Measurements from ENCODE around the gene DNM1. TPM values are rescaled to one million over a fixed set of nuclear protein-coding genes. Genes with fewer than 3 reads are reported as not detected.
A peak's percentile ranks its signal among the peaks of the same experiment; 100 is the strongest.

DNM1 gene
- polyA plus RNA-seq, 3 donors: 0.05 to 4.9 (median 0.56) TPM

GRCh38 chr9:128258326-128258725 is 55.1 kb downstream of the DNM1 start:
- Mint-ChIP-seq H3K4me3 (no peak overlapping the region), H3K9me3 (no peaks in the 10 kb centered on the region), H3K4me1 (no peaks in the 10 kb centered on the region), H3K36me3 (peaks cover 56 to 74% of the 10 kb centered on the region in 2 donors), H3K27me3 (ENCODE audit: low read depth in 3 of 3) (peaks cover 0 to 1% (median 0%) of the 10 kb centered on the region in 3 donors), H3K27ac (no peak overlapping the region)
- DNase-seq: no peak
- H3K9me3 ChIP-seq (replicated peaks in 1 of 2; ENCODE audit: control insufficient read depth in 1 of 2, insufficient read depth in 1 of 2, low read length in 2 of 2): no peaks in the 10 kb centered on the region
- TF ChIP-seq CTCF (IDR thresholded peaks at IDR 0.05): no peak
- no peak overlapping the region for H2AFZ ChIP-seq (ENCODE audit: insufficient read depth, low read depth, low read length, poor library complexity, severe bottlenecking)
- no peak overlapping the region for H3K27ac ChIP-seq (ENCODE audit: low read depth in 1 of 2, low read length in 2 of 2)
- no peaks in the 10 kb centered on the region for H3K4me1 ChIP-seq (ENCODE audit: control insufficient read depth in 1 of 2, insufficient read depth in 2 of 2, low read length in 2 of 2)
- H3K4me3 ChIP-seq (replicated peaks in 1 of 3; ENCODE audit: low read depth in 2 of 3, low read length in 3 of 3): no peak overlapping the region
- H3K36me3 ChIP-seq (replicated peaks in 1 of 2; ENCODE audit: control insufficient read depth in 1 of 2, insufficient read depth in 2 of 2, low read length in 2 of 2): peaks cover 61 to 64% of the 10 kb centered on the region in 2 donors
- H4K20me1 ChIP-seq (ENCODE audit: insufficient read depth, low read length): no peaks in the 10 kb centered on the region
- WGBS (ENCODE audit: insufficient coverage): no CpG with 5 or more reads among the region's 6 CpGs
- intact Hi-C loops (cut with micrococcal nuclease): no loop called here
- H3K9ac ChIP-seq (ENCODE audit: insufficient read depth, low read length, poor library complexity, severe bottlenecking): no peak overlapping the region
- H3K79me2 ChIP-seq (ENCODE audit: insufficient read depth, low read length): no peaks in the 10 kb centered on the region
- no peak overlapping the region for H3K4me2 ChIP-seq (replicated peaks; ENCODE audit: extremely low read depth, low read length, poor library complexity, severe bottlenecking)
- no peaks in the 10 kb centered on the region for H3K27me3 ChIP-seq (ENCODE audit: control insufficient read depth in 2 of 2, insufficient read depth in 2 of 2, low read length in 2 of 2)

GRCh38 chr9:128259156-128259555 is 56.0 kb downstream of the DNM1 start:
- Mint-ChIP-seq H3K36me3 (peaks cover 58 to 78% of the 10 kb centered on the region in 2 donors), H3K4me3 (no peak overlapping the region), H3K4me1 (no peaks in the 10 kb centered on the region), H3K27ac (peak overlapping the region in 1 of 7 donors; percentile 77), H3K9me3 (no peaks in the 10 kb centered on the region), H3K27me3 (ENCODE audit: low read depth in 3 of 3) (no peaks in the 10 kb centered on the region)
- intact Hi-C loops (cut with micrococcal nuclease): no loop called here
- H3K9ac ChIP-seq (ENCODE audit: insufficient read depth, low read length, poor library complexity, severe bottlenecking): no peak overlapping the region
- 89% methylated on average over 9 of the region's 9 CpGs for WGBS (ENCODE audit: insufficient coverage)
- TF ChIP-seq CTCF (IDR thresholded peaks at IDR 0.05): no peak
- no peaks in the 10 kb centered on the region for H3K27me3 ChIP-seq (ENCODE audit: control insufficient read depth in 2 of 2, insufficient read depth in 2 of 2, low read length in 2 of 2)
- H3K79me2 ChIP-seq (ENCODE audit: insufficient read depth, low read length): no peaks in the 10 kb centered on the region
- peaks cover 61 to 64% of the 10 kb centered on the region in 2 donors for H3K36me3 ChIP-seq (replicated peaks in 1 of 2; ENCODE audit: control insufficient read depth in 1 of 2, insufficient read depth in 2 of 2, low read length in 2 of 2)
- no peaks in the 10 kb centered on the region for H3K4me1 ChIP-seq (ENCODE audit: control insufficient read depth in 1 of 2, insufficient read depth in 2 of 2, low read length in 2 of 2)
- no peaks in the 10 kb centered on the region for H4K20me1 ChIP-seq (ENCODE audit: insufficient read depth, low read length)
- no peak for DNase-seq
- no peak overlapping the region for H3K4me3 ChIP-seq (replicated peaks in 1 of 3; ENCODE audit: low read depth in 2 of 3, low read length in 3 of 3)
- no peak overlapping the region for H3K27ac ChIP-seq (ENCODE audit: low read depth in 1 of 2, low read length in 2 of 2)
- H3K9me3 ChIP-seq (replicated peaks in 1 of 2; ENCODE audit: control insufficient read depth in 1 of 2, insufficient read depth in 1 of 2, low read length in 2 of 2): no peaks in the 10 kb centered on the region
- H3K4me2 ChIP-seq (replicated peaks; ENCODE audit: extremely low read depth, low read length, poor library complexity, severe bottlenecking): no peak overlapping the region
- H2AFZ ChIP-seq (ENCODE audit: insufficient read depth, low read depth, low read length, poor library complexity, severe bottlenecking): no peak overlapping the region
